GM12872 (cell line): Measurements from ENCODE around the gene TTC23.

ENCODE experiments used
- CTCF ChIP-seq: IDR thresholded peaks from 3 replicates; pipeline ENCODE4 v1.5.1; 2011; ENCODE audit warnings: low read depth, mild to moderate bottlenecking, low read length, moderate library complexity; ENCODE audit not compliant: insufficient read depth

The TTC23 gene

DNA sequence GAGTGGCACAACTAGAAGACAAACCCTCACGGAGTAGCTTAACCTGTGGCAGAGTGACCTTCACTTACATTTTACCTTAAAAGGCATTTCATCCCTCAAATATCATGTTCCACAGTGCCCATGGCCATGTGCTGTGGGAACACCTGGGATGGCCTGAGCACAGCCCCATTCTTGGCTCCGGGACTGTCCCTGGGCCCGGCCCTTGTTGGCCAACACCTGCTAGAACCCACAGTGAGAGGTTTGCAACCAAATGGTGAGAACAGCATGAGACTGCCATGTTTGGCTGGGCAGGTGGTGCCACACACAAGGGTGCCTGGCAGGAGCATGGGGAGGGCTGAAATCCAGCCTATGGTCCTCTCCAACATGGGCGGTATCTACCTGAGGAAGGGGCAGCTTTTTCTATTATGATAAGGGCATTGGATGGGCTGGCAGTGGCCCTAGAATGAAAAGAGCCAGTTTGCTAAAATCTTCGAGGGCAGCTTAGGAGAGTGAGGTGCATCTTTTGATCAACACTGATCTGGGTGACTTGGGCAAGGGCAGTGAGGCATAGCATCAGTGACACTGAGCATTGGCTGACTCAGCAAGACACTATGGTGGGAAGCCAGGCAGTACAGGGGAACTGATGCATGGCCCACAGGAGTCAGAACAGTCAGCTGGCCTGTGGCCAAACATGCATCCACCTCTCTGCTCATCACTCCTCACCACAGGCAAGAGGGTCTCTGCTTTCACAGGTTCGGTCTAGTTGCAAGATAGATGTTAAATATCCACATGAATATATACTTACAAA lies 90.6 kb downstream of the TTC23 start:
- TF ChIP-seq CTCF = no peak

GRCh38 chr15:99157456-99157855 lies 91.9 kb downstream of the TTC23 start:
- no peak for TF ChIP-seq CTCF

- no peak for TF ChIP-seq CTCF
Measured at GRCh38 chr15:99155961-99156443, 93.4 kb downstream of the TTC23 start.

- TF ChIP-seq CTCF = no peak
Measured at GRCh38 chr15:99154271-99154670, 95.1 kb downstream of the TTC23 start.

DNA sequence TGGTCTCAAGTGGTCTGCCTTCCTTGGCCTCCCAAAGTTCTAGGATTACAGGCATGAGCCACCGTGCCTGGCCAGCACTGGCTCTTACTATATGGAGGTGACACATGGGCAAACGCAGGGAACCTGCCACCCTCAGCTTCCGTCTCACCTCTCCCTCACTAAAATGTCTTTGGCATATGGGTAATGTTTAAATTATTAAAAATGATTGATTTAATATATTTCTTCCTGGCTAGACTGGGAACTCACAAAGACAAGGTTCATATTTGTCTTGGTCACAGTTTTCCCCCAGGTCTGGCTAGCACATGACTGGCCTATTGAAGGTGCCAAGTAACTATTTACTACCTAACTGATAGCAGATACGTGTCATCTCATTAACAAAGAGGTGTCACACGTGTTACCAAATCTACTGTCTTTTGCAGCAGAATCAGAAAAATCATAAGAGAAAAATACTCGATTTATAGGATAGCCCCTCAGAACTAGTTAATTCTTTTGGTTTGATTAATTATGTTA lies 96.3 kb downstream of the TTC23 start:
- TF ChIP-seq CTCF = no peak

- TF ChIP-seq CTCF = no peak
Measured at GRCh38 chr15:99151156-99151555, 98.2 kb downstream of the TTC23 start.

GRCh38 chr15:99149366-99149765 lies 100.0 kb downstream of the TTC23 start:
- no peak for TF ChIP-seq CTCF
